GM10847 (cell line): ENCODE measurements around the gene ZNF700.

Experiments
- POLR2A ChIP-seq: IDR thresholded peaks from 2 replicates; pipeline ENCODE4 v1.6.1; 2011; ENCODE audit not compliant: insufficient read length; ENCODE audit errors: extremely low read depth

The ZNF700 gene

DNA sequence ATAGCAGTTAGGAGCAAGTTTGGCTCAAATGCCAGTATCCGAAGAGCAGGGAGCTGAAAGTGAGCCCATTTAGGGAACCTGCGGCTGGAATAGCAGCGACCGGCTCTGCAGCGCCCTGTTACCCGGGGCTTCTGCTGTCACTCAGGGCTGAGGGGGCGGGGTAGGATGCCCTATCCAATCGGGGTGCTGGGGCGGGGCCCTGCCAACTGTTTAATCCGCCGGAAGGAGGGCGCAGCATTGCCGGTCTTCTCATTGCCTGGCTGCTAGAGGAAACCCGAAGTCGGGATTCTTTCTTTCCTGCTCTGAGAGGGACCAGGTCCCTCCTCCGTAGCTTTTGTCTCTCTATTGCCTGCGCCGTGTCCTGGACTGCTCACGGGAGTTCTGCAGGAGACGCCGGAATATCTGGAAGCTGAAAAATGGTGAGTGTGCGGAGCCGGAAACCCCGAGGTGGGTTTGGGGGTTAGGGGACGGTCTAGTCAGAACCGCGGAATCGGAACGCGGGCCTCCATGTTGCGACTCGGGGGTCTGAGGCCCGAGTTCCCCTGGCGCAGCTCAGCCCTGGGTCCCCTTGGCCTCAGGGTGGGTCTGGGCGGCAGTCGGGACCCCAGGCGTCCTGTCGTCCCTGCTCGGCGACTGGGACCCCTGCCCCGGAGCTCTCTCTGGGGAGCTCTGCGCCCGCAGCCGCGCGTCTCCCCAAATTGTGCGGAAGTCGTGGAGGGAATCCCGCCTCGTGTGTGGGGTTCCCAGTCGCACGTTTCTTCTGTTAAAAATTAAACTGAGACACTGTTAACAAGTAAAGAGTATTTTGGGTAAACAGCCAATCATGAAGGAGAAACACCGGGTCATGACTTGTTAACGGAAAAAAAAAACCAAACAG lies 62.7 kb downstream of the ZNF700 start:
- TF ChIP-seq POLR2A: peak; percentile 35

DNA sequence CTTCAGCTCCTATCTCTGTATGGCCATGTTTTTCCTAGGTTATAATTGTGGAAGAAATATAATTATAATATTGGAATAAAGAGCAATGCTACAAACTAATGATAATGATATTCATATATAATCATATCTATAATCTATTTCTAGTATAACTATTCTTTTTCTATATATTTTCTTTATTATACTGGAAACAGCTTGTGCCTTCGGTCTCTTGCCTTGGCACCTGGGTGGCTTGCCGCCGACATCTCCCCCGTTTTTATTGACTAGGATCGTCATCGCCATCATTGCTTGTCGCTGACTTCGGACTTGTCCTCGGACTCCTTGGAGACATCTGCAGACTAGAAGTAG lies 64.2 kb downstream of the ZNF700 start:
- no peak for TF ChIP-seq POLR2A

DNA sequence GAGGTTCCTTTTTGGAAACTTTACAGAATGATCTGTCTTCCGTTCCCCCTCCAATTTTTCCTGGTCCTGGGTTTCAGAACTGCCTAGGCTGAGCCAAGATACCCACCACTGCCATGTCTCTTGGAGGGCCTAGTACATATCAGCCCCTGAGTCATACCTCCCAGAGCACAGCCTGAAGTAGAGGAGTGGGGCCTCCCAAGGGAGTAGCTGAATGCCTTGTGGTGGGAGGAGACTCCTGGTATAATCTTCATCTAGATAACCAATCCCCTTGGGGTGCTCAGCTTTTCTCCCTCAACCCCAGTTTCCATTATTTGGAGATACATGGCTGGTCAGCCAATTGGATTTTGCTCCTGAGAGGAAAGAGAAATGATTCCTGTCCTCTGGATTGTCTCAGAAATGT lies 70.3 kb downstream of the ZNF700 start:
- TF ChIP-seq POLR2A: no peak
